Breast epithelium (tissue), 4 donors: Measurements from ENCODE around the gene TCERG1L. TPM values are rescaled to one million over a fixed set of nuclear protein-coding genes. Genes with fewer than 3 reads are reported as not detected.

Source experiments
- DNase-seq, 2 donors: peaks; one replicate each; pipeline ENCODE4 v3.0.0-alpha.2; 2019; ENCODE audit warnings: low spot score in 2 of 2
- H3K27ac ChIP-seq, 2 donors: fragments of 200-600 bp; sonication (generic) in 1 of 2; one replicate each; pipeline ENCODE4 v1.5.1; 2016 to 2019; ENCODE audit warnings: mild to moderate bottlenecking in 1 of 2
- H3K27me3 ChIP-seq, 2 donors: fragments of 200-600 bp; sonication (generic) in 1 of 2; one replicate each; pipeline versions ENCODE4 v1.5.1 to v1.6.0; 2017 to 2019; ENCODE audit warnings: control low read depth in 1 of 2, mild to moderate bottlenecking in 1 of 2
- H3K36me3 ChIP-seq: fragments of 200-600 bp; one replicate; pipeline ENCODE4 v1.5.1; 2019
- H3K4me1 ChIP-seq, 2 donors: fragments of 200-600 bp; sonication (generic); one replicate each; pipeline ENCODE4 v1.5.1; 2016 to 2019; ENCODE audit warnings: control low read depth in 1 of 2
- H3K4me3 ChIP-seq, 3 donors: fragments of 200-600 bp; sonication (generic); 1 replicate in 2 of 3; 2 replicates in 1 of 3; pipeline ENCODE4 v1.5.1; 2016 to 2019; ENCODE audit warnings: mild to moderate bottlenecking in 3 of 3, moderate library complexity in 2 of 3
- H3K9me3 ChIP-seq, 2 donors: fragments of 200-600 bp; sonication (generic) in 1 of 2; one replicate each; pipeline ENCODE4 v1.5.1; 2016 to 2019; ENCODE audit warnings: control low read depth in 1 of 2
- CTCF ChIP-seq, 3 donors: fragments of 450-650 bp; IDR thresholded peaks; one replicate each; pipeline ENCODE4 v1.5.1; 2016 to 2017; ENCODE audit warnings: antibody characterized with exemption in 3 of 3, mild to moderate bottlenecking in 3 of 3, moderate library complexity in 3 of 3
- POLR2A ChIP-seq: fragments of 450-650 bp; IDR thresholded peaks from one replicate; pipeline ENCODE4 v1.6.1; 2016; ENCODE audit warnings: antibody characterized with exemption, mild to moderate bottlenecking, moderate library complexity
- POLR2AphosphoS5 ChIP-seq, 3 donors: sonication (generic); formaldehyde crosslinking; IDR thresholded peaks; one replicate each; pipeline ENCODE4 v1.6.1; 2017; ENCODE audit warnings: antibody characterized with exemption in 3 of 3
- intact Hi-C: fragments of 100-400 bp; cut with DNase I; formaldehyde crosslinking; loops from one replicate; pipeline ENCODE4 v1.15.1; 2023; ENCODE audit warnings: low total_unique reads
- total RNA-seq, 3 donors: library from RNA; depleted of rRNA; stranded (reverse); fragments of >200 nt; gene quantifications; one replicate each; pipeline ENCODE4 v1.1.0, GENCODE V29; 2016

Gene TCERG1L
- total RNA-seq, 3 donors from 2014 or later = under 0.01 to 0.88 TPM; not detected in 1

- Histone ChIP-seq H3K4me1 (no peaks in the 10 kb centered on the region), H3K9me3 (peaks cover 0 to 19% of the 10 kb centered on the region in 2 donors), H3K36me3 (no peaks in the 10 kb centered on the region), H3K27ac (no peak overlapping the region), H3K27me3 (no peaks in the 10 kb centered on the region), H3K4me3 (no peak overlapping the region)
- intact Hi-C loops = no loop called here
- TF ChIP-seq POLR2AphosphoS5 (IDR thresholded peaks at IDR 0.05) = no peak
- TF ChIP-seq POLR2A = no peak
- TF ChIP-seq CTCF (IDR thresholded peaks at IDR 0.05) = no peak
- no peak for DNase-seq
Measured at GRCh38 chr10:131196176-131196885, 115.2 kb downstream of the TCERG1L start.

- no peaks in the 10 kb centered on the region for H3K36me3 ChIP-seq
- no peaks in the 10 kb centered on the region for H3K27me3 ChIP-seq
- no peak overlapping the region for H3K27ac ChIP-seq
- DNase-seq = no peak
- peaks cover 0 to 19% of the 10 kb centered on the region in 2 donors for H3K9me3 ChIP-seq
- TF ChIP-seq CTCF (IDR thresholded peaks at IDR 0.05) (no peak), POLR2A (no peak), POLR2AphosphoS5 (IDR thresholded peaks at IDR 0.05) (no peak)
- H3K4me1 ChIP-seq = no peaks in the 10 kb centered on the region
- no peak overlapping the region for H3K4me3 ChIP-seq
- intact Hi-C loops = no loop called here
Measured at GRCh38 chr10:131195558-131196159, 115.9 kb downstream of the TCERG1L start.

- Histone ChIP-seq H3K27ac (no peak overlapping the region), H3K4me1 (no peaks in the 10 kb centered on the region), H3K4me3 (no peak overlapping the region), H3K36me3 (no peaks in the 10 kb centered on the region), H3K27me3 (peaks cover 0 to 3% of the 10 kb centered on the region in 2 donors), H3K9me3 (peaks cover 0 to 19% of the 10 kb centered on the region in 2 donors)
- no peak for DNase-seq
- TF ChIP-seq POLR2A = no peak
- no peak for TF ChIP-seq POLR2AphosphoS5 (IDR thresholded peaks at IDR 0.05)
- no peak for TF ChIP-seq CTCF (IDR thresholded peaks at IDR 0.05)
- intact Hi-C loops = no loop called here
Measured at GRCh38 chr10:131195116-131195515, 116.4 kb downstream of the TCERG1L start.

GRCh38 chr10:131193923-131194322 lies 117.6 kb downstream of the TCERG1L start:
- Histone ChIP-seq H3K4me3 (no peak overlapping the region), H3K9me3 (peaks cover 0 to 19% of the 10 kb centered on the region in 2 donors), H3K36me3 (no peaks in the 10 kb centered on the region), H3K27ac (no peak overlapping the region), H3K4me1 (no peaks in the 10 kb centered on the region), H3K27me3 (peaks cover 0 to 4% of the 10 kb centered on the region in 2 donors)
- intact Hi-C loops = no loop called here
- no peak for DNase-seq
- TF ChIP-seq POLR2A = no peak
- TF ChIP-seq POLR2AphosphoS5 (IDR thresholded peaks at IDR 0.05) = no peak
- no peak for TF ChIP-seq CTCF (IDR thresholded peaks at IDR 0.05)

- no peak overlapping the region for H3K4me3 ChIP-seq
- peaks cover 0 to 14% of the 10 kb centered on the region in 2 donors for H3K9me3 ChIP-seq
- no peaks in the 10 kb centered on the region for H3K4me1 ChIP-seq
- peaks cover 0 to 7% of the 10 kb centered on the region in 2 donors for H3K27me3 ChIP-seq
- intact Hi-C loops = no loop called here
- DNase-seq = no peak
- TF ChIP-seq CTCF (IDR thresholded peaks at IDR 0.05) (no peak), POLR2AphosphoS5 (IDR thresholded peaks at IDR 0.05) (no peak), POLR2A (no peak)
- H3K36me3 ChIP-seq = no peaks in the 10 kb centered on the region
- H3K27ac ChIP-seq = no peak overlapping the region
Measured at GRCh38 chr10:131188494-131188893, 123.0 kb downstream of the TCERG1L start.
